Fibroblast of pulmonary artery (primary cell): Measurements from ENCODE around the gene ZFR.

Experiments
- DNase-seq: peaks from one replicate; pipeline ENCODE4 v3.0.0-alpha.2; 2010; ENCODE audit warnings: low read depth
- H3K4me3 ChIP-seq: replicated peaks from 2 replicates; pipeline ENCODE4 v1.5.1; 2011; ENCODE audit warnings: low read depth, mild to moderate bottlenecking, control low read depth, low read length, moderate library complexity
- TF ChIP-seq, protein P1 (sequence below): IDR thresholded peaks from 2 replicates; pipeline ENCODE4 v1.5.1; 2011; ENCODE audit warnings: mild to moderate bottlenecking, control low read depth, low read length, inconsistent platforms; ENCODE audit errors: missing control alignments

ZFR gene

DNA sequence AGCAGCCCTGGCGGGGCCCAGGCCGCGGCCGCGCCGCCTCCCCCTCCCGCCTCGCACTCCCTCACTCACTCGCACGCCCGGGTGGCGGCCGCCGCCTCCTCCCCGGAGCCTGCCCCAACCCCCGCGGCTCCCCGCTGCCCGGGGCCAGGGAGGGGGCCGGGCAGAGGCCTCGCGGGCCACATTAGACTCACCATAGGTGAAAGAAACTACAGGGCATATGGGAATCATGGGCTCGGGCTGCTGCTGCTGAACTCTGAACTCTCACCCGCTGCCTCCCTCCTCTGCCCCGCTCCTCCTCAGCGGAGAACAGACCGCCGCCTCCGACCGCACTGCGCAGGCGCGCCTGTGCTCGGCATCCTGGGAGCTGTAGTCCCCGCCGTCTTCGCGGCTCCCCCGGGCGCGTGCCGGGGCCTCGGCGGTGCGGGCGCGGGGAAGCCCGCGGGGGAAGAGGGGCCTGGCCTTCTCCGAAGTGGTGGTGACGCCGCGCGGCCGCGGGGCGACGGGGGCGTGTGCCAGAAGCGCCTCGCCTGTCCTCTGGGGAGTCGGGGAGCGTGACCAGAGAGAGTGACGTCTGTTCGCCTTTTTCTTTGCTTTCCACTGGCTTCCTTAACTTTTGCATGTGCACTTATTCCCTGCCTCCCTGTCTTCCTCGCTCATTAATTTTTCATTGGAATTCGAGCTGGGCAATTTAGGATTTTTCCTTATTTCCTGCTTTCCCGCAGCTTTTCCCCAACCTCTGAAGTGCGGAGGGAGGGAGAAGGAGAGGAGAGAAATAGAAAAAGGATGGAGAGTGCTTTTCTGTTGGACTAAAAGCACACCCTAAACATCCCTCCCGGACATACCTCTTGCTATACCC, at the start of gene ZFR:
Gene ZFR (minus strand): TSS at position 310 of the 856 bp plus-strand sequence. CDS start 82 bp downstream, at position 228.
- H3K4me3 ChIP-seq = peak within 1 kb of the TSS; percentile 80
- peak; percentile 89 for DNase-seq
- TF ChIP-seq, protein P1, sequence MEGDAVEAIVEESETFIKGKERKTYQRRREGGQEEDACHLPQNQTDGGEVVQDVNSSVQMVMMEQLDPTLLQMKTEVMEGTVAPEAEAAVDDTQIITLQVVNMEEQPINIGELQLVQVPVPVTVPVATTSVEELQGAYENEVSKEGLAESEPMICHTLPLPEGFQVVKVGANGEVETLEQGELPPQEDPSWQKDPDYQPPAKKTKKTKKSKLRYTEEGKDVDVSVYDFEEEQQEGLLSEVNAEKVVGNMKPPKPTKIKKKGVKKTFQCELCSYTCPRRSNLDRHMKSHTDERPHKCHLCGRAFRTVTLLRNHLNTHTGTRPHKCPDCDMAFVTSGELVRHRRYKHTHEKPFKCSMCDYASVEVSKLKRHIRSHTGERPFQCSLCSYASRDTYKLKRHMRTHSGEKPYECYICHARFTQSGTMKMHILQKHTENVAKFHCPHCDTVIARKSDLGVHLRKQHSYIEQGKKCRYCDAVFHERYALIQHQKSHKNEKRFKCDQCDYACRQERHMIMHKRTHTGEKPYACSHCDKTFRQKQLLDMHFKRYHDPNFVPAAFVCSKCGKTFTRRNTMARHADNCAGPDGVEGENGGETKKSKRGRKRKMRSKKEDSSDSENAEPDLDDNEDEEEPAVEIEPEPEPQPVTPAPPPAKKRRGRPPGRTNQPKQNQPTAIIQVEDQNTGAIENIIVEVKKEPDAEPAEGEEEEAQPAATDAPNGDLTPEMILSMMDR = no peak

DNA sequence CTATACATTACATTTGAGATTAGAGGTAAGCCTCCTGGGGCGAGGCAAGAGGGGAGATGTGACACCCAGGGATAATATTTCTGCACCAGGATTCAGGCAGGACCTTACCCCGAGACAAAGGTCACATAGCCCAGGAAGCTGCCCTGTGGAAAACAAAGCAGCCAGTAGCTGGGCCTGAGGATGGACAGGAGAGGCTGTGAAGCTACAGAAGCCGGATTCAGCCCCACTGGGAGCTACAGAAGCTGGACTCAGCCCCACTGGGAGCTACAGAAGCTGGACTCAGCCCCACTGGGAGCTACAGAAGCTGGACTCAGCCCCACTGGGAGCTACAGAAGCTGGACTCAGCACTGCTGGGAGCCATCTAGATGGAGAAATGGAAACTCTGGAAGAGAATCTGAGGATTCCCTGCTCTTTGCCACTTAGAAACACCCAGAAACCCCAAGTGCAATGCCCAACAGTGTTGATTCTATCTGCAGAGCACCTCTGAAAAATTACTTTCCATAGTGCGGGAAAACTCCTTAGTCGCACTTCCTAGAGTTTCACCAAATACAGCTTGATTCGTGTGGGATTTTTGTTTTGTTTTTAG, 46.5 kb upstream of the ZFR start:
- DNase-seq = no peak
- TF ChIP-seq, protein P1 = no peak

DNA sequence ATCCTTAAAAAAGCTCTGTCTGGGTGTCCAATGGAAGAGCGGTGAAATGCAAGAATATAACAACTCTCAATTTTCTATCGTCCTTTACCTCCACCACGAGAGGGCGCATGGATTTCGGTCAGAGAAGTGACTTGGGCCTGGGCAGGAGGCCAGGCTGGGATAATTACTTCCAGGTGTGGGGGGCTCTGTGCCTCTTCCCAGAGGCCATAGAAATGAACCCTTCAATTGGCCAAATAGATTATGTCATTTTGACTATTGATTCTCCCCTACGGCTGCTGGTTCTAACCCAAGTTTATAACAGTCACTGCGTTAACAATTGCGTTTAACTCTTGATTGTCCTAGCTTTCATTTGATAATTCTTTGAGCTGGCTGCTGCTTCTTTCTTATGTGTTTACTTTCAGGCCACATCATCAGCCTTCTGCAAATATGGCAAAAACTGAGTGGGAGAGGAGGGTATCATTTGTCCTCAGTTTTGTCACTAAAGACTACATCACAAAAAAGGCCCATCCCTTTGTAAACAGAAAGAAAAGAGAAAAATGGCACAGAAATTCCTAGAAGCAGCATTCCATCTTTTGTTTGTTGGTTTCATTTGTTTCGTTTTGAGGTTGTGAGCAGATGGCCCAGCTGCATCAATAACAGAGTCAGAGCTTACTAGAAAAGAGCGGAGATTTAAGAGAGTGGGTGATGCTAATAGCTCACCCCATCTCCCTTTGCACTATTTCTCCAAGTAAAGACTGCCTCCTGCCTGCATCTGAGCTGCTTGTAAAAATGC, 45.4 kb upstream of the ZFR start:
- H3K4me3 ChIP-seq = no peak overlapping the region
- peak; percentile 87 for DNase-seq
- TF ChIP-seq, protein P1 = peak; percentile 77

More for the DNA sequence above, 46.5 kb upstream of the ZFR start:
- H3K4me3 ChIP-seq = no peak overlapping the region

DNA sequence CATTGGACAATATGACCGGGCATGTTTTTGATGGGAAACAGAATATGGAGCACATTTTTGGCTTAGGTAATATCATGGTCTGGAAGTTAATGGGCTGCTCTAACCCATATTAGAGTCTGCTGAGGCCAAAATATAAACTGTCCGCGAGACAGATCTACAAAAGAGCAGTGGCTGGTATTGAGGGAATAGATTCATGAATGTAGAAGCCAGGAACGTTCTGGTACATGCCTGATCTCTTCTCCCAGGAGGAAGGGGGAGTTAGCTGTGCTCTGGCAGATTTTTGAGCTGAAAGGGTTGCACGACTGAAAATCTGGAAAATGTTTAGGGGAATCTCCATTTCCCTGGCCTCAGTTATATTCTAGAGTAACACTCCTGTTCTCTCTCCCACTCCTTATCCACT, 42.9 kb upstream of the ZFR start:
- TF ChIP-seq, protein P1 = no peak
- no peak overlapping the region for H3K4me3 ChIP-seq
- DNase-seq = no peak

DNA sequence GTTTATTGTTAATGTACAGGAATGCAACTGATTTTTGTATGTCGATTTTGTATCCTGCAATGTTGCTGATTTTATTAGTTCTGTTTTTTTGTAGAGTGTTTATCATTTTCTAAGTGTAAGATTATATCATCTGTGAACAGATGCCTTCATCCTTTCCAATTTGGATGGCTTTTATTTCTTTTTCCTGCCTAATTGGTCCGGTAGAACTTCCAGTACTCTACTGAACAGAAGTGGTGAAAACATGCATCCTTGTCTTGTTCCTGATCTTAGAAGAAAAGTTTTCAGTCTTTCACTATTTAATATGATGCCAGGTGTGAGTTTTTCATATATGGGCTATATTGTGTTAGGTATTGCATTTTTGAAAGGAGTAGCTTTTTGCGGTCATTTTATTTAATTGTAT, 42.5 kb upstream of the ZFR start:
- no peak overlapping the region for H3K4me3 ChIP-seq
- TF ChIP-seq, protein P1 = no peak
- no peak for DNase-seq

DNA sequence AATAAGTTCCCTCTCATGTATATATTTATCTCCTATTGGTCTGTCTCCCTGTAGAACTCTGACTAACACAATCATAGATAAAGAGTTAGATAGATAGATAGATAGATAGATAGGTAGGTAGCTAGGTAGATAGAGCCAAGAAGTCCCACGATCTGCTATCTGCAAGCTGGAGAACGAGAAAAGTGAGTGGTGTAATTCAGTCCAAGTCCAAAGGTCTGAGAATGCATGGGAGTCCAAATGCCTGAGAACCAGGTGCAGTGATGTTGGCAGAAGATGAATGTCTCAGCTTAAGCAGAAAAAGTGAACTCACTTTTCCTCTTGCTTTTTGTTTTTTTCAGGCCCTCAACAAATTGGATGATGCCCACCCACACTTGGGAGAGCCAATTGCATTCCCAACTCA, 37.7 kb upstream of the ZFR start:
- TF ChIP-seq, protein P1 = no peak
- no peak for DNase-seq
- H3K4me3 ChIP-seq = no peak overlapping the region
